GM10266 (cell line): ENCODE data around the gene TTLL9.

Experiments used
- DNase-seq: peaks from one replicate; pipeline ENCODE4 v3.0.0; 2012; ENCODE audit errors: extremely low spot score
- CTCF ChIP-seq: IDR thresholded peaks from 2 replicates; pipeline ENCODE4 v1.5.1; 2012; ENCODE audit warnings: mild to moderate bottlenecking, low read depth; ENCODE audit not compliant: control insufficient read depth, insufficient read depth; ENCODE audit errors: missing control alignments

The TTLL9 gene

GRCh38 chr20:31894980-31895675 is 24.7 kb downstream of the TTLL9 start:
- no peak for TF ChIP-seq CTCF
- DNase-seq = peak; percentile 83

DNA sequence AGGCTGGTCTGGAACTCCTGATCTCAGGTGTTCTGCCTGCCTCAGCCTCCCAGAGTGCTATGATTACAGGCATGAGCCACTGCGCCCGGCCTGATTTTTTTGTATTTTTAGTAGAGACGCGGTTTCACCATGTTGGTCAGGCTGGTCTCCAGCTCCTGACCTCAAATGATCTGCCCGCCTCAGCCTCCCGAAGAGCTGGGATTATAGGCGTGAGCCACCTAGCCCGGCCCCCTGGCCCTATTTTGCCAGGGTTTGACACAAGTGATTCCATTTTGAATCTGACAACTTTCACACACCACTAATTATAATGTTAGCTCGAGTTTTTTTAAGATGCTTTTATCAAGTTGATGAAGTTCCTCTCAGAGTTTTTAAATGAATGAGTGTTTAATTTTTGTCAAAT is 25.6 kb downstream of the TTLL9 start:
- TF ChIP-seq CTCF = no peak
- DNase-seq = no peak

- TF ChIP-seq CTCF = no peak
- DNase-seq = no peak
These were observed 27.1 kb downstream of the TTLL9 start for GRCh38 chr20:31897541-31897940.

DNA sequence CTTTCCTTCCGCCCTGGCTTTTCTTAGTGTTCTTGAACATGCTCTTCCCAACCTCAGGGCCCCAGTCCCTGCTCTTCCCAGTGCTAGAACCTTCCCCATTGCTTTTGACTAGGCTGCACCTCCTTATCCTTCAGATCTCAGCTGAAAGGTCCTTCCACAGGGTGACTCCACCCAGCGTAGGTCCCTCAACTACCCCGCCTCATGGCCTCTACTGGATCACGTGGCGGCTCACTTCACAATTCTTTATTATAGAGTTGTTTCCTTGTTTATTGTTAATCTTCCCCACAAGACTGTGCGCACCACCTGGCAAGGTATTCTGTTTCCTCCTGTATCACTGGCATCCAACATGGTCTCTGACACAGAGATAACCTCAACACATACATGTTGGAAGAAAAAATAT is 31.2 kb downstream of the TTLL9 start:
- no peak for TF ChIP-seq CTCF
- no peak for DNase-seq

DNA sequence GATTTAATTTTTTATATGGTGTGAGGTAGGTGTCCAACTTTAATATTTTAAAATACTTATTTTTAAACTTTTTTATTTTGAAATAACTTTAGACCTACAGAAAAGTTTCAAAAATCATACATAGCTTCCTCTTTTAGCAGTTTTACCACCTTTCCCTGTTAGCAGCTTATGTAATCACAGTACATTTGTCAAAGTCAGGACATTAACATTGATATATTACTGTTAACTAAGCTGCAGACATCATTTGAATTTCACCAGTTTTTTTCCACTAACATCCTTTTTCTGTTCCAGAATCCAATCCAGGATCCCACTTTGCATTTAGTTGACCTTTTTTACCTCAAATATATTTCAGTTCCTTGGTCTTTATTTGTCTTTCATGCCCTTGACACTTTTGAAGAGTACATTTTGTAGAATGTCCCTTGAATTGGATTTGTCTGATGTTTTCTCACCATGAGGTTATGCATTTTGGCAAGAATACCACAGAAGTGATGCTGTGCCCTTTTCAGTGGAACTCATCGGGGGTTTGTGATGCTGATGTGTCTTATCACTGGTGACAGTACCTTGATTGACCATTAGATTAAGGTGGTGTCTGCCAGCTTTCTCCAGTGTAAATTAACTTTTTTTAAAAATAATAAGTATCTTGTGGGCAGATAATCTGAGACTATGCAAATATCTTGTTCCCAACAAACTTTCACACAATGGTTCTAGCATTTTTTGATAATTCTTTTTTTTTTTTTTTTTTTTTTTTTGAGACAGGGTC is 33.4 kb downstream of the TTLL9 start:
- DNase-seq = no peak
- TF ChIP-seq CTCF = no peak

- DNase-seq = no peak
- TF ChIP-seq CTCF = no peak
These were observed 35.6 kb downstream of the TTLL9 start for GRCh38 chr20:31906001-31906400.

DNA sequence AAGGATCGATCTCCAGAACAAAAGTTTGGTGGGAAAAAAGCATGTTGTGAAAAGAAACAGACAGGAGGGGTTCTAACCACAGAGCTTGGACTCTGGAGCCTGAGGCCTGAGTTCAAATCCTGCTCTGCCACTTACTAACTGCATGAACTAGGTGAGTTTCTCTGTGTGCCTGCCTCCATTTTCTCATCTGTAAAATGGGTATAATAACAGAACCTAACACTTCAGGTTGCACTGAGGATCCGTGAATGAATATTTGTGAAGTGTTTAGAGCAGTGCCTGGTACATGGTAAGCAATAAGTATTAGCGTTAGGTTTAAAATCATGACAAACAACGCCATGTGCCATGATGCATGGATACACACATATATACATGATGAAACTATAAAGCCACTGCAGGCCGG is 36.6 kb downstream of the TTLL9 start:
- DNase-seq = no peak
- TF ChIP-seq CTCF = no peak
